ENCODE results near the gene NCF1. TPM values are rescaled to one million over a fixed set of nuclear protein-coding genes. Genes with fewer than 3 reads are reported as not detected.
"Not testable (repeated sequence)": the region's sequence is repeated elsewhere in the genome, so short reads cannot be mapped to it uniquely, and the experiment has no call there.

NCF1 gene
- polyA plus RNA-seq, 1 of the 3 experiments (the other 2 are of a cell fraction): not detected

DNA sequence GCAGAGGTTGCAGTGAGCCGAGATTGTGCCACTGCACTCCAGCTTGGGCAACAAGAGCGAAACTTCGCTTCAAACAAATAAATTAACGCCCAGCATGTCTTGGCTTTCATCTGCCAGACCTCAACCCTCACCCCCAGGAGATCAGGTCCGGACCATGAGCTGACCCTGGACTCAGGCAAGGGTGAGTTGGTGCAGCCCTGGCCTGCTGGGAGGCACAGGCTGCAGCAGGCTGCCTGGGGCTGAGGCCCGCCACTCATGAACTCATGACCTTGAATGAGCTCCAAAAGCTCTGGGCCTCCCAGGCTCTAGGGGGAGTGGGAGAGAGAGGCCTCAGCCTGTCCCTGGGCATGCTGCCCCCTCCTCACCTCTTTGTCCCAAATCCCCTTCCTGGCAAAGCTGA, 1.7 kb upstream of the NCF1 start:
- H3K4me1 ChIP-seq (ENCODE audit: control insufficient read depth in 1 of 2, insufficient read depth in 2 of 2, low read depth in 1 of 2, low read length in 1 of 2); H3K36me3 ChIP-seq (replicated peaks in 1 of 2; ENCODE audit: control insufficient read depth in 1 of 2, insufficient read depth in 2 of 2, low read length in 1 of 2); H3F3A ChIP-seq (replicated peaks; ENCODE audit: insufficient read depth); H3K27me3 ChIP-seq (ENCODE audit: insufficient read depth); H4K20me1 ChIP-seq (ENCODE audit: insufficient read depth); CTCF ChIA-PET; POLR2A ChIA-PET; H3K79me2 ChIP-seq (ENCODE audit: insufficient read depth); DNase-seq; H3K9ac ChIP-seq; H3K4me2 ChIP-seq; H3K4me3 ChIP-seq (ENCODE audit: low read depth in 2 of 2, low read length in 1 of 2); H2AFZ ChIP-seq (ENCODE audit: low read depth); H3K9me2 ChIP-seq; H3K27ac ChIP-seq (ENCODE audit: low read depth in 2 of 2, low read length in 1 of 2); H3K9me3 ChIP-seq: not testable (repeated sequence)
- 94% methylated on average over 5 of the region's 6 CpGs for WGBS (ENCODE audit: low lambda C conversion rate)

GRCh38 chr7:74775111-74775510, 1.3 kb downstream of the NCF1 start:
- H4K20me1 ChIP-seq (ENCODE audit: insufficient read depth); POLR2A ChIA-PET; H3K27ac ChIP-seq (ENCODE audit: low read depth in 2 of 2, low read length in 1 of 2); H3K4me1 ChIP-seq (ENCODE audit: control insufficient read depth in 1 of 2, insufficient read depth in 2 of 2, low read depth in 1 of 2, low read length in 1 of 2); H3F3A ChIP-seq (replicated peaks; ENCODE audit: insufficient read depth); H3K9me2 ChIP-seq; H3K4me2 ChIP-seq; H3K9me3 ChIP-seq; DNase-seq; H3K4me3 ChIP-seq (ENCODE audit: low read depth in 2 of 2, low read length in 1 of 2); H3K36me3 ChIP-seq (replicated peaks in 1 of 2; ENCODE audit: control insufficient read depth in 1 of 2, insufficient read depth in 2 of 2, low read length in 1 of 2); H3K9ac ChIP-seq; H3K27me3 ChIP-seq (ENCODE audit: insufficient read depth); H3K79me2 ChIP-seq (ENCODE audit: insufficient read depth); CTCF ChIA-PET; H2AFZ ChIP-seq (ENCODE audit: low read depth): not testable (repeated sequence)
- WGBS (ENCODE audit: low lambda C conversion rate): no CpG with 5 or more reads among the region's 6 CpGs

GRCh38 chr7:74779053-74779452, 5.2 kb downstream of the NCF1 start:
- H3K79me2 ChIP-seq (ENCODE audit: insufficient read depth); POLR2A ChIA-PET; H4K20me1 ChIP-seq (ENCODE audit: insufficient read depth); H3K27ac ChIP-seq (ENCODE audit: low read depth in 2 of 2, low read length in 1 of 2); CTCF ChIA-PET; H3K36me3 ChIP-seq (replicated peaks in 1 of 2; ENCODE audit: control insufficient read depth in 1 of 2, insufficient read depth in 2 of 2, low read length in 1 of 2); H3K4me2 ChIP-seq; H3F3A ChIP-seq (replicated peaks; ENCODE audit: insufficient read depth); H3K9me2 ChIP-seq; H3K9ac ChIP-seq; H3K4me3 ChIP-seq (ENCODE audit: low read depth in 2 of 2, low read length in 1 of 2); H2AFZ ChIP-seq (ENCODE audit: low read depth); H3K4me1 ChIP-seq (ENCODE audit: control insufficient read depth in 1 of 2, insufficient read depth in 2 of 2, low read depth in 1 of 2, low read length in 1 of 2); H3K9me3 ChIP-seq; H3K27me3 ChIP-seq (ENCODE audit: insufficient read depth); DNase-seq: not testable (repeated sequence)
- WGBS (ENCODE audit: low lambda C conversion rate): 85% methylated on average over 7 of the region's 17 CpGs

GRCh38 chr7:74781746-74782145, 7.9 kb downstream of the NCF1 start:
- POLR2A ChIA-PET, DNase-seq: not testable (repeated sequence)

DNA sequence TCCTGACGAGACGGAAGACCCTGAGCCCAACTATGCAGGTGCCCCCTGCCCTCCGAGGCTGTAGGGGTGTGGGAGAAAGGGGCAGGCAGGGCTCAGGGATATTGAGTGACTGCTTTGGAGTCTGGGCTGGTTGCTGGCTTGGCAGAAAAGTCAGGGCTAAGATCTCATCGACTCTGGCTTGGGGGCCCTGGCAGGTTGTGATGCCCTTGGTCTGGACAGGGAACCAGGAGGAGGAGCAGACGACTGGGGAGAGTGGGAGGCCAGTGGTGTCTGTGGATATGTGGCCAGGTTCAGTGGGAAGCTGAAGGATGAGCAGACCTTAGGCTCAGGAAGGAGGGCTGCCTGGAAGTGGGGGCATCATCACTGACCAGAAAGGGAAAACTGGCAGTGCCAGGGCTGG, 9.8 kb downstream of the NCF1 start:
- CTCF ChIA-PET; POLR2A ChIA-PET; H3K4me2 ChIP-seq; H3K4me3 ChIP-seq (ENCODE audit: low read depth in 2 of 2, low read length in 1 of 2); DNase-seq; H3K79me2 ChIP-seq (ENCODE audit: insufficient read depth); H2AFZ ChIP-seq (ENCODE audit: low read depth); H3K9me2 ChIP-seq; H3K27ac ChIP-seq (ENCODE audit: low read depth in 2 of 2, low read length in 1 of 2); H3K9ac ChIP-seq; H3K36me3 ChIP-seq (replicated peaks in 1 of 2; ENCODE audit: control insufficient read depth in 1 of 2, insufficient read depth in 2 of 2, low read length in 1 of 2); H3K9me3 ChIP-seq; H3F3A ChIP-seq (replicated peaks; ENCODE audit: insufficient read depth); H3K27me3 ChIP-seq (ENCODE audit: insufficient read depth); H3K4me1 ChIP-seq (ENCODE audit: control insufficient read depth in 1 of 2, insufficient read depth in 2 of 2, low read depth in 1 of 2, low read length in 1 of 2); H4K20me1 ChIP-seq (ENCODE audit: insufficient read depth): not testable (repeated sequence)
- WGBS (ENCODE audit: low lambda C conversion rate): 40% methylated on average over 2 of the region's 5 CpGs

More at GRCh38 chr7:74781746-74782145, 7.9 kb downstream of the NCF1 start:
- H3K36me3 ChIP-seq (replicated peaks in 1 of 2; ENCODE audit: control insufficient read depth in 1 of 2, insufficient read depth in 2 of 2, low read length in 1 of 2); H4K20me1 ChIP-seq (ENCODE audit: insufficient read depth); H3F3A ChIP-seq (replicated peaks; ENCODE audit: insufficient read depth); H3K9me3 ChIP-seq; H3K9me2 ChIP-seq; H3K27ac ChIP-seq (ENCODE audit: low read depth in 2 of 2, low read length in 1 of 2); CTCF ChIA-PET; H2AFZ ChIP-seq (ENCODE audit: low read depth); H3K79me2 ChIP-seq (ENCODE audit: insufficient read depth); H3K4me1 ChIP-seq (ENCODE audit: control insufficient read depth in 1 of 2, insufficient read depth in 2 of 2, low read depth in 1 of 2, low read length in 1 of 2); H3K4me2 ChIP-seq; H3K9ac ChIP-seq; H3K27me3 ChIP-seq (ENCODE audit: insufficient read depth); H3K4me3 ChIP-seq (ENCODE audit: low read depth in 2 of 2, low read length in 1 of 2): not testable (repeated sequence)
- WGBS (ENCODE audit: low lambda C conversion rate): 74% methylated on average over 4 of the region's 6 CpGs

Measured in SK-N-SH (cell line).